HepG2 (cell line): ENCODE data around the gene PANK2. TPM values are rescaled to one million over a fixed set of nuclear protein-coding genes. Genes with fewer than 3 reads are reported as not detected.

Source experiments
- CEBPG ChIP-seq: IDR thresholded peaks from 2 replicates; pipeline ENCODE4 v1.6.1; 2016
- GLI4 ChIP-seq: sonication (generic); formaldehyde crosslinking; IDR thresholded peaks from 2 replicates; pipeline ENCODE4 v1.5.1; 2020; ENCODE audit warnings: missing genetic modification reagents, mild to moderate bottlenecking, moderate library complexity, borderline replicate concordance
- HNF4A ChIP-seq: sonication (generic); formaldehyde crosslinking; IDR thresholded peaks from 2 replicates; pipeline ENCODE4 v1.4.0; 2020; ENCODE audit warnings: missing genetic modification reagents
- HOXA5 ChIP-seq: sonication (generic); formaldehyde crosslinking; IDR thresholded peaks from 2 replicates; pipeline ENCODE4 v1.4.0; 2020; ENCODE audit warnings: missing genetic modification reagents
- IRX3 ChIP-seq: sonication (generic); formaldehyde crosslinking; IDR thresholded peaks from 2 replicates; pipeline ENCODE4 v1.8.1; 2023; ENCODE audit warnings: mild to moderate bottlenecking, low read depth, missing genetic modification reagents, borderline replicate concordance
- MED8 ChIP-seq: sonication (generic); formaldehyde crosslinking; IDR thresholded peaks from 2 replicates; pipeline ENCODE4 v1.8.1; 2023; ENCODE audit warnings: mild to moderate bottlenecking, missing genetic modification reagents; ENCODE audit not compliant: insufficient replicate concordance
- MIER2 ChIP-seq: IDR thresholded peaks from 2 replicates; pipeline ENCODE4 v1.6.1; 2016; ENCODE audit warnings: missing biosample characterization, missing genetic modification reagents
- NFE2 ChIP-seq: sonication (generic); formaldehyde crosslinking; IDR thresholded peaks from 2 replicates; pipeline ENCODE4 v1.4.0; 2020; ENCODE audit warnings: missing genetic modification reagents
- SPEN ChIP-seq: sonication (generic); formaldehyde crosslinking; IDR thresholded peaks from 2 replicates; pipeline ENCODE4 v1.5.1; 2020; ENCODE audit warnings: low read depth, mild to moderate bottlenecking, missing genetic modification reagents
- ZEB1 ChIP-seq: IDR thresholded peaks from 2 replicates; pipeline ENCODE4 v1.6.1; 2012; ENCODE audit warnings: mild to moderate bottlenecking, low read depth, inconsistent platforms; ENCODE audit not compliant: insufficient replicate concordance
- ZKSCAN1 ChIP-seq: fragments of 150-350 bp; IDR thresholded peaks from 2 replicates; pipeline ENCODE4 v1.6.1; 2014; ENCODE audit warnings: low read length
- ZXDC ChIP-seq: sonication (generic); formaldehyde crosslinking; IDR thresholded peaks from 2 replicates; pipeline ENCODE4 v1.5.0; 2020; ENCODE audit warnings: mild to moderate bottlenecking, missing genetic modification reagents
- polyA plus RNA-seq, 8 experiments: library from polyadenylated mRNA; depleted of rRNA in 3 of 8; stranded (reverse) in 7 of 8; unstranded in 1 of 8; fragments of >200 nt; fragmentation: Illumina TruSeq in 4 of 8; extraction: Trizol in 4 of 8; gene quantifications; 2 replicates each; pipeline versions ENCODE4 v1.2.1 to v1.2.3, GENCODE V29; 2011 to 2016; ENCODE audit warnings: low read depth in 4 of 8, missing spikeins in 1 of 8, mixed read lengths in 1 of 8; ENCODE audit not compliant: insufficient read depth in 1 of 8
- total RNA-seq, 5 experiments: library from RNA; depleted of rRNA; stranded (reverse); fragments of >200 nt; fragmentation: Illumina TruSeq; extraction: Trizol; gene quantifications; 2 replicates each; pipeline ENCODE4 v1.2.3, GENCODE V29; 2016; ENCODE audit warnings: low read depth in 1 of 5
- TF ChIP-seq, protein P1 (sequence below): sonication (generic); formaldehyde crosslinking; IDR thresholded peaks from 2 replicates; pipeline ENCODE4 v1.4.0; 2020; ENCODE audit warnings: missing genetic modification reagents
- TF ChIP-seq, protein P2 (sequence below): IDR thresholded peaks from 2 replicates; pipeline ENCODE4 v1.4.0; 2020; ENCODE audit warnings: mild to moderate bottlenecking, missing genetic modification reagents
- TF ChIP-seq, protein P3 (sequence below): sonication (generic); formaldehyde crosslinking; IDR thresholded peaks from 2 replicates; pipeline ENCODE4; 2020; ENCODE audit warnings: missing genetic modification reagents, mild to moderate bottlenecking, borderline replicate concordance

The PANK2 gene
- total and polyA plus RNA-seq, 2 of the 13 experiments (the other 11 are each of a cell fraction or from before 2014, with no cell fraction given), result 39.2 to 123 TPM

- TF ChIP-seq, protein P1, sequence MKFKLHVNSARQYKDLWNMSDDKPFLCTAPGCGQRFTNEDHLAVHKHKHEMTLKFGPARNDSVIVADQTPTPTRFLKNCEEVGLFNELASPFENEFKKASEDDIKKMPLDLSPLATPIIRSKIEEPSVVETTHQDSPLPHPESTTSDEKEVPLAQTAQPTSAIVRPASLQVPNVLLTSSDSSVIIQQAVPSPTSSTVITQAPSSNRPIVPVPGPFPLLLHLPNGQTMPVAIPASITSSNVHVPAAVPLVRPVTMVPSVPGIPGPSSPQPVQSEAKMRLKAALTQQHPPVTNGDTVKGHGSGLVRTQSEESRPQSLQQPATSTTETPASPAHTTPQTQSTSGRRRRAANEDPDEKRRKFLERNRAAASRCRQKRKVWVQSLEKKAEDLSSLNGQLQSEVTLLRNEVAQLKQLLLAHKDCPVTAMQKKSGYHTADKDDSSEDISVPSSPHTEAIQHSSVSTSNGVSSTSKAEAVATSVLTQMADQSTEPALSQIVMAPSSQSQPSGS (CRISPR knock-in tag), result no peak
- no peak; the same call in 1 of the 2 replicates for TF ChIP-seq SPEN (CRISPR knock-in tag)
- TF ChIP-seq NFE2 (CRISPR knock-in tag), result no peak
- TF ChIP-seq HOXA5 (CRISPR knock-in tag), result no peak
- no peak for TF ChIP-seq CEBPG (CRISPR knock-in tag)
- no peak for TF ChIP-seq HNF4A (CRISPR knock-in tag)
- no peak for TF ChIP-seq ZEB1
- TF ChIP-seq ZXDC (CRISPR knock-in tag), result no peak
- TF ChIP-seq MIER2 (CRISPR knock-in tag), result no peak
- peak; percentile 11 for TF ChIP-seq MED8 (CRISPR knock-in tag)
- TF ChIP-seq ZKSCAN1, result no peak
- no peak for TF ChIP-seq GLI4 (CRISPR knock-in tag)
- TF ChIP-seq IRX3 (CRISPR knock-in tag), result no peak
- TF ChIP-seq, protein P2, sequence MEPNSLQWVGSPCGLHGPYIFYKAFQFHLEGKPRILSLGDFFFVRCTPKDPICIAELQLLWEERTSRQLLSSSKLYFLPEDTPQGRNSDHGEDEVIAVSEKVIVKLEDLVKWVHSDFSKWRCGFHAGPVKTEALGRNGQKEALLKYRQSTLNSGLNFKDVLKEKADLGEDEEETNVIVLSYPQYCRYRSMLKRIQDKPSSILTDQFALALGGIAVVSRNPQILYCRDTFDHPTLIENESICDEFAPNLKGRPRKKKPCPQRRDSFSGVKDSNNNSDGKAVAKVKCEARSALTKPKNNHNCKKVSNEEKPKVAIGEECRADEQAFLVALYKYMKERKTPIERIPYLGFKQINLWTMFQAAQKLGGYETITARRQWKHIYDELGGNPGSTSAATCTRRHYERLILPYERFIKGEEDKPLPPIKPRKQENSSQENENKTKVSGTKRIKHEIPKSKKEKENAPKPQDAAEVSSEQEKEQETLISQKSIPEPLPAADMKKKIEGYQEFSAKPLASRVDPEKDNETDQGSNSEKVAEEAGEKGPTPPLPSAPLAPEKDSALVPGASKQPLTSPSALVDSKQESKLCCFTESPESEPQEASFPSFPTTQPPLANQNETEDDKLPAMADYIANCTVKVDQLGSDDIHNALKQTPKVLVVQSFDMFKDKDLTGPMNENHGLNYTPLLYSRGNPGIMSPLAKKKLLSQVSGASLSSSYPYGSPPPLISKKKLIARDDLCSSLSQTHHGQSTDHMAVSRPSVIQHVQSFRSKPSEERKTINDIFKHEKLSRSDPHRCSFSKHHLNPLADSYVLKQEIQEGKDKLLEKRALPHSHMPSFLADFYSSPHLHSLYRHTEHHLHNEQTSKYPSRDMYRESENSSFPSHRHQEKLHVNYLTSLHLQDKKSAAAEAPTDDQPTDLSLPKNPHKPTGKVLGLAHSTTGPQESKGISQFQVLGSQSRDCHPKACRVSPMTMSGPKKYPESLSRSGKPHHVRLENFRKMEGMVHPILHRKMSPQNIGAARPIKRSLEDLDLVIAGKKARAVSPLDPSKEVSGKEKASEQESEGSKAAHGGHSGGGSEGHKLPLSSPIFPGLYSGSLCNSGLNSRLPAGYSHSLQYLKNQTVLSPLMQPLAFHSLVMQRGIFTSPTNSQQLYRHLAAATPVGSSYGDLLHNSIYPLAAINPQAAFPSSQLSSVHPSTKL (CRISPR knock-in tag), result no peak
- TF ChIP-seq, protein P3, sequence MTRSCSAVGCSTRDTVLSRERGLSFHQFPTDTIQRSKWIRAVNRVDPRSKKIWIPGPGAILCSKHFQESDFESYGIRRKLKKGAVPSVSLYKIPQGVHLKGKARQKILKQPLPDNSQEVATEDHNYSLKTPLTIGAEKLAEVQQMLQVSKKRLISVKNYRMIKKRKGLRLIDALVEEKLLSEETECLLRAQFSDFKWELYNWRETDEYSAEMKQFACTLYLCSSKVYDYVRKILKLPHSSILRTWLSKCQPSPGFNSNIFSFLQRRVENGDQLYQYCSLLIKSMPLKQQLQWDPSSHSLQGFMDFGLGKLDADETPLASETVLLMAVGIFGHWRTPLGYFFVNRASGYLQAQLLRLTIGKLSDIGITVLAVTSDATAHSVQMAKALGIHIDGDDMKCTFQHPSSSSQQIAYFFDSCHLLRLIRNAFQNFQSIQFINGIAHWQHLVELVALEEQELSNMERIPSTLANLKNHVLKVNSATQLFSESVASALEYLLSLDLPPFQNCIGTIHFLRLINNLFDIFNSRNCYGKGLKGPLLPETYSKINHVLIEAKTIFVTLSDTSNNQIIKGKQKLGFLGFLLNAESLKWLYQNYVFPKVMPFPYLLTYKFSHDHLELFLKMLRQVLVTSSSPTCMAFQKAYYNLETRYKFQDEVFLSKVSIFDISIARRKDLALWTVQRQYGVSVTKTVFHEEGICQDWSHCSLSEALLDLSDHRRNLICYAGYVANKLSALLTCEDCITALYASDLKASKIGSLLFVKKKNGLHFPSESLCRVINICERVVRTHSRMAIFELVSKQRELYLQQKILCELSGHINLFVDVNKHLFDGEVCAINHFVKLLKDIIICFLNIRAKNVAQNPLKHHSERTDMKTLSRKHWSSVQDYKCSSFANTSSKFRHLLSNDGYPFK (CRISPR knock-in tag), result no peak
Observed at GRCh38 chr20:3925899-3926638, 36.9 kb downstream of the PANK2 start (continued).
